Hepatocyte (in vitro differentiated cells): Measurements from ENCODE around the gene NHLRC4. TPM values are rescaled to one million over a fixed set of nuclear protein-coding genes. Genes with fewer than 3 reads are reported as not detected.

Experiments
- DNase-seq: peaks from one replicate; pipeline ENCODE4 v3.0.0-alpha.2; 2016; ENCODE audit warnings: low spot score
- H2AFZ ChIP-seq: fragments of 200-600 bp; sonication (generic); 2 replicates; pipeline ENCODE4 v1.6.0; 2016; ENCODE audit warnings: antibody characterized with exemption, mild to moderate bottlenecking
- H3K27ac ChIP-seq: fragments of 200-600 bp; sonication (generic); 2 replicates; pipeline ENCODE4 v1.5.1; 2016; ENCODE audit warnings: mild to moderate bottlenecking
- H3K27me3 ChIP-seq: fragments of 200-600 bp; sonication (generic); 2 replicates; pipeline ENCODE4 v1.6.1; 2016
- H3K36me3 ChIP-seq: fragments of 200-600 bp; sonication (generic); replicated peaks from 2 replicates; pipeline ENCODE4 v1.5.1; 2016; ENCODE audit warnings: low read depth; ENCODE audit not compliant: insufficient read depth
- H3K4me1 ChIP-seq: fragments of 200-600 bp; sonication (generic); 2 replicates; pipeline ENCODE4 v1.5.1; 2016; ENCODE audit warnings: mild to moderate bottlenecking, moderate library complexity; ENCODE audit not compliant: insufficient read depth
- H3K4me2 ChIP-seq: fragments of 200-600 bp; sonication (generic); 2 replicates; pipeline ENCODE4 v1.6.0; 2016
- H3K4me3 ChIP-seq: fragments of 200-600 bp; sonication (generic); 2 replicates; pipeline ENCODE4 v1.5.1; 2016; ENCODE audit warnings: mild to moderate bottlenecking
- H3K79me2 ChIP-seq: fragments of 200-600 bp; sonication (generic); 2 replicates; pipeline ENCODE4 v1.6.0; 2017; ENCODE audit warnings: mild to moderate bottlenecking
- H3K9me2 ChIP-seq: fragments of 200-600 bp; sonication (generic); replicated peaks from 2 replicates; pipeline ENCODE4 v1.6.0; 2017; ENCODE audit warnings: mild to moderate bottlenecking; ENCODE audit not compliant: insufficient read depth
- H3K9me3 ChIP-seq: fragments of 200-600 bp; sonication (generic); 2 replicates; pipeline ENCODE4 v1.5.1; 2016; ENCODE audit warnings: low read depth, mild to moderate bottlenecking
- H4K20me1 ChIP-seq: fragments of 200-600 bp; sonication (generic); 2 replicates; pipeline ENCODE4 v1.6.0; 2016; ENCODE audit warnings: mild to moderate bottlenecking; ENCODE audit not compliant: insufficient read depth, poor library complexity, severe bottlenecking
- CTCF ChIP-seq: fragments of 200-600 bp; sonication (generic); IDR thresholded peaks from 2 replicates; pipeline ENCODE4 v1.5.1; 2016; ENCODE audit warnings: antibody characterized with exemption, mild to moderate bottlenecking; ENCODE audit not compliant: poor library complexity
- EZH2 ChIP-seq: fragments of 200-600 bp; sonication (generic); IDR thresholded peaks from 2 replicates; pipeline ENCODE4 v1.6.1; 2016; ENCODE audit warnings: antibody characterized with exemption, mild to moderate bottlenecking, borderline replicate concordance
- EZH2phosphoT487 ChIP-seq: fragments of 200-600 bp; sonication (generic); IDR thresholded peaks from one replicate; pipeline ENCODE4 v1.6.1; 2018; ENCODE audit warnings: antibody characterized with exemption, mild to moderate bottlenecking, low read depth, moderate library complexity; ENCODE audit not compliant: unreplicated experiment, severe bottlenecking
- WGBS: methylation state at CpG from one replicate; pipeline ENCODE4 v1.1.6; 2016; ENCODE audit warnings: low lambda C conversion rate; ENCODE audit errors: missing lambda C conversion rate; 5-methylcytosine and 5-hydroxymethylcytosine counted together
- polyA plus RNA-seq: library from polyadenylated mRNA; unstranded; fragments of >200 nt; fragmentation: Nextera tagmentation; extraction: Ambion mirVana; gene quantifications from 2 replicates; pipeline ENCODE4 v1.2.1, GENCODE V29; 2016
- total RNA-seq: library from RNA; depleted of rRNA; stranded (reverse); fragments of >200 nt; gene quantifications from 2 replicates; pipeline ENCODE4 v1.2.3, GENCODE V29; 2014

NHLRC4 gene
- total and polyA plus RNA-seq, 2 experiments from 2014 or later, result 0.25 to 1.2 TPM

GRCh38 chr16:569445-570254 is 2.8 kb downstream of the NHLRC4 start, which contains the start of gene PIGQ:
Gene PIGQ (plus strand): TSS chr16:569968. CDS start chr16:574075, 4,107 bp downstream.
- Histone ChIP-seq H3K36me3 (no peaks in the 10 kb centered on the region), H3K4me1 (peaks cover 38% of the 10 kb centered on the region), H3K79me2 (peaks cover 13% of the 10 kb centered on the region), H3K4me3 (peak within 1 kb of the TSS; percentile 91), H3K4me2 (peak within 1 kb of the TSS; percentile 95), H3K9me3 (no peaks in the 10 kb centered on the region), H3K9me2 (no peaks in the 10 kb centered on the region), H3K27ac (peak within 1 kb of the TSS; percentile 87), H4K20me1 (no peaks in the 10 kb centered on the region), H3K27me3 (no peaks in the 10 kb centered on the region), H2AFZ (peak within 1 kb of the TSS; percentile 68)
- TF ChIP-seq EZH2phosphoT487, result no peak
- no peak for TF ChIP-seq EZH2
- TF ChIP-seq CTCF, result no peak
- peak; percentile 83 for DNase-seq
- 6% methylated on average over 20 of the region's 87 CpGs for WGBS

- Histone ChIP-seq H3K4me2 (no peak overlapping the region), H3K27ac (no peak overlapping the region), H2AFZ (no peak overlapping the region), H3K9me2 (no peaks in the 10 kb centered on the region), H3K9me3 (no peaks in the 10 kb centered on the region), H3K27me3 (no peaks in the 10 kb centered on the region), H3K79me2 (peaks cover 13% of the 10 kb centered on the region), H3K4me3 (no peak overlapping the region), H3K36me3 (no peaks in the 10 kb centered on the region), H3K4me1 (peaks cover 9% of the 10 kb centered on the region), H4K20me1 (no peaks in the 10 kb centered on the region)
- 91% methylated on average over 27 of the region's 27 CpGs for WGBS
- no peak for DNase-seq
- TF ChIP-seq EZH2 (no peak), EZH2phosphoT487 (no peak), CTCF (no peak)
These were observed 6.3 kb downstream of the NHLRC4 start for GRCh38 chr16:572865-573650.

- Histone ChIP-seq H3K4me3 (no peak overlapping the region), H3K9me2 (no peaks in the 10 kb centered on the region), H4K20me1 (no peaks in the 10 kb centered on the region), H3K36me3 (no peaks in the 10 kb centered on the region), H3K4me2 (no peak overlapping the region), H3K9me3 (no peaks in the 10 kb centered on the region), H3K27me3 (no peaks in the 10 kb centered on the region), H3K27ac (no peak overlapping the region), H2AFZ (no peak overlapping the region), H3K4me1 (peaks cover 2% of the 10 kb centered on the region), H3K79me2 (peaks cover 13% of the 10 kb centered on the region)
- no peak for DNase-seq
- 96% methylated on average over 38 of the region's 46 CpGs for WGBS
- no peak for TF ChIP-seq CTCF
- no peak for TF ChIP-seq EZH2
- no peak for TF ChIP-seq EZH2phosphoT487
These were observed 7.4 kb downstream of the NHLRC4 start for GRCh38 chr16:574021-574760.
